ENCODE data around the gene ARL15.

DNA sequence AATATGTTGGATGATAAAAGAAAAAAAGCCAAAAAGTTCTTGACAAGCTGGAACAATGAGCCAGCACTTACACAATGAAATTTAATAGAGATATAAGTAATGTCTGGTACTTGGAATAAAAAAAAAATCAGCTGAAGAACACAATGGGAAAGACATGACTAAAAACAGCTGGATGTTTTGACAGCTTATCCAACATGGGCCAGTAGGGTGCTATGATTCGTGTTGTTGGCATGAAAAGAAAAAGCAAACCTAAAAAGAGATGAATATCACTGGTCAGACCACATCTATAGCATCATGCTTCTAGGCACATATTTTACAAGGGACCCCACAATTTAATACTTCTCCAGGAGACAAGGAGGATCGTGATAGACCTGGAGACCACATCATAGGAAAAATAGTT is 175.3 kb downstream of the ARL15 start:
- TF ChIP-seq CTCF (IDR thresholded peaks at IDR 0.05) (no peak), EP300 (IDR thresholded peaks at IDR 0.05) (no peak), POLR2A (IDR thresholded peaks at IDR 0.05) (no peak)
